Cardiac fibroblast (primary cell): ENCODE data around the gene CRISP1.

ENCODE experiments used
- DNase-seq, 2 donors: peaks; one replicate each; pipeline versions ENCODE4 v3.0.0 to v3.0.0-alpha.2; 2010; ENCODE audit warnings: low read depth in 2 of 2
- H3K4me3 ChIP-seq, 2 donors: replicated peaks in 1 of 2; 1 replicate in 1 of 2; 2 replicates in 1 of 2; pipeline ENCODE4 v1.5.1; 2011; ENCODE audit warnings: low read depth in 2 of 2, low read length in 2 of 2, mild to moderate bottlenecking in 2 of 2, moderate library complexity in 1 of 2
- CTCF ChIP-seq: IDR thresholded peaks from one replicate; pipeline ENCODE4 v1.5.1; 2011; ENCODE audit warnings: low read depth, mild to moderate bottlenecking, low read length, inconsistent platforms

CRISP1 gene

GRCh38 chr6:49790341-49790740, 76.0 kb downstream of the CRISP1 start:
- DNase-seq = no peak
- no peak overlapping the region for H3K4me3 ChIP-seq
- TF ChIP-seq CTCF = no peak

DNA sequence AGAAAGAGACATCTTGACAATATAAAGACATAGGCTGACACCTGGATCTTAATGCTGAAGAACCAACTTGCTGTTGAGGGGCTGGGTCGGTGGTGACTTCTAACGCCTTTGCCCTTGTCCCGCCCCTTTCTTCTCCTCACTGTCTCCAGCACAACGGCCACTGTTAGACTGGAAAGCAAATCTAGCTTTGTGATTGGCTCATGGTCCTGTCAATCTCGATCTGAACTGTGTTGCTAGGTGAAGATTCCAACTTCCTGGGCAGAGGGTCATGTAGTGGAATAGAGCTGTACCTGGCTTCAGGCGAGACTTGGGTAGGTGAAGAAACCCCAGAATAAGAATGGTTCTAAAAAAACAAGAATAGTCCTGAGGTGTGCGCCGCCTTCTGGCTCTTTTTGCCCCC, 79.2 kb downstream of the CRISP1 start, which contains the start of gene PGK2:
TSS of gene PGK2 (minus strand) at position 110 of the 400 bp plus-strand sequence. CDS start at position 12, 98 bp downstream.
- H3K4me3 ChIP-seq = no peak within 1 kb of the TSS
- peak in 1 of 2 donors; percentile 0 for DNase-seq
- TF ChIP-seq CTCF = no peak

DNA sequence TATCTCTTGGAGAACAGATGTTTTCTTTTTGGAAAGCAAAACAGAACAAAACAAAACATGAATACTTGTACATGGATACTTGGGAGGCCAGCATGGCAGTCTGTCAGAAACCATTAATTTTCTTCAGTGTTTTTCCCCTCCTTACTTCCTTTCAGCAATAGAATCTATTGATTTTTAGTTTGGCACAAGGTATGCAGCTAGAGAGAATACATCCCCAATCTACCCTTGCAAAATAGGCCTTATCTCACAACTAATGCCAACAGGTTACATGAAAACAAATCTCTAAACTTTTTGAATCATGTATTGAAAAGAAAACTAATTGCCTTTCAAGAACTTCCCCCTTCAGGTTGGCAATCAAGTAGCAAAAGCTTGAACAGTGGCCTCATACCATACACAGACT, 82.1 kb downstream of the CRISP1 start:
- no peak for DNase-seq

More for the DNA sequence above, 82.1 kb downstream of the CRISP1 start:
- H3K4me3 ChIP-seq = no peak overlapping the region
- no peak for TF ChIP-seq CTCF
